GM19351 (cell line): ENCODE measurements around the gene FAM72B.
A peak's percentile ranks its signal among the peaks of the same experiment; 100 is the strongest.
"Not testable (repeated sequence)": the region's sequence is repeated elsewhere in the genome, so short reads cannot be mapped to it uniquely, and the experiment has no call there.

Experiments used
- ATAC-seq: cut with Tn5 transposase; IDR thresholded peaks from one replicate; pipeline ENCODE4 v1.9.1; 2021; ENCODE audit warnings: mild to moderate bottlenecking, moderate library complexity; ENCODE audit not compliant: unreplicated experiment

FAM72B gene

GRCh38 chr1:121200985-121201981 lies 17.1 kb upstream of the FAM72B start:
- not testable (repeated sequence) for ATAC-seq

GRCh38 chr1:121200232-121200631 lies 16.1 kb upstream of the FAM72B start:
- ATAC-seq, result not testable (repeated sequence)

DNA sequence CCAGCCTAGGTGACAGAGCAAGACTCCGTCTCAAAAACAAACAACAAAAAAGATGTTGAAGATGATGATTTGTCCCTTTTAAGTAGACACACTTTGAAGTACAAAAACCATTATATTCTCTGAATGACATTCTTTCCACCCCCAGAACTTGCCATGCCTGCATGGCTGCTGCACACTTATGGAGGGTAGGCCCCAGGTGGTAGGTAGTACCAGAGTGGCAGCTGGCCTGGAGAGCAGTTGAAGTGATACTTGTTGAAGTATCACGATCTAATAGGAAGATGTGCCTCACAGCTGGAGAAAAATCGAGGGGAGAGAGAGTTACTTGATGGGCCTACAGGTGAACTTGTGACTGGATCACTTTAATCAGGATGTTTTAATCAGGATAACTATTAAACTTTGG lies 15.6 kb upstream of the FAM72B start:
- ATAC-seq, result not testable (repeated sequence)

DNA sequence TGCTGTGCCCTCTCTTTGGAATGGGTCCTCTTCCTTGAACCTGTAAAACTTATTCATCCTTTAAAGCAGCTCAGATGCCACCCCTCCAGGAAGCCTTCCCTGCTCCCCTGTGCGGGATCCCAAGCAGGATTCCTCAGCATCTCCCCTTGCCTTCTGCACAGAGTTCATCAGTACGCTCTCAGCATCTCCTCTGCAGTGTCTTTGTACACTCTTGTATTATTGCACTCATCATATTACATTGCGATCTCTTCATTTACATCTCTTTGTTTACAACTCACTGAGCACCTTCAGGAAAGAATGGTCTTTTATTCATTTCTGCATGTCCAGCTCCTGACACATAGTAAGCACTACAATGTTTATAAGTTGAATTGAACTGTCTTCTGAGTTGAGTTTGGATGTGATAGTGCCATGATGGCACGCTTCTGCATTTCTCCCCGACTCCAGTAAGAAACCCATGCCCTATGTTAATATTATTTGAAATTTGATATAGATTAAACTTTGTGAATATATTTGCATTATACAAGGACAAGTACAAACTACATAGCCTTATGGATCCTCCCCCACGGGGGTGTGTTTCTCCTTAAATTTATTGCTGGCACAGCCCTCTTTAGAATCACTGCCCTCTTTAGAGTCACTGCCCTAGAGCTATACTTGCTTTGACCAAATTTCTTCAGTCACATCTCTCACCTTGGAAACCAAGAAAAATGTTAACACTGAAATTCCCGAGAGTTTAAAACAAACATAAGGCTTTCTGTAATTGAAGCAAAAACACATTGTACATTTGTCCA lies 13.1 kb upstream of the FAM72B start:
- ATAC-seq, result not testable (repeated sequence)

DNA sequence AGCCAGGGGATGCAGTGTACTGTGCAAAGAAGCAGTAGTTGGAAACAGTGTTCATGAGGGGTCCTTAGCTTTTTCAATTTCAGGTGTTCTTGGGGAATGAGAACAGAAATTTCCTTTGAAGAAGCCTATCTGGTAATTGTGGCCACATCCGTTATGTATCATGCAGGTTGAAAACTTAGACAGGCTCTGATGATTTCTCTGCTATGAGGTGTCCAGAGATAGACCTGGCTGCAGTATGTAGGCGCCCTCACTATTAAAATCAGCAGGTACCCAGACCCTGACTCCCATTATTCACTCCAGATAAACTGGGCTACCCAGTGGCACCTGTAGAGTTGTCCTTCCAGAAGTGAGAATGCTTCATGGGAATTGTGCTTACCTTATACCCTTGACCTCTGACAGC lies 8.4 kb upstream of the FAM72B start:
- ATAC-seq, result peak; percentile 48

DNA sequence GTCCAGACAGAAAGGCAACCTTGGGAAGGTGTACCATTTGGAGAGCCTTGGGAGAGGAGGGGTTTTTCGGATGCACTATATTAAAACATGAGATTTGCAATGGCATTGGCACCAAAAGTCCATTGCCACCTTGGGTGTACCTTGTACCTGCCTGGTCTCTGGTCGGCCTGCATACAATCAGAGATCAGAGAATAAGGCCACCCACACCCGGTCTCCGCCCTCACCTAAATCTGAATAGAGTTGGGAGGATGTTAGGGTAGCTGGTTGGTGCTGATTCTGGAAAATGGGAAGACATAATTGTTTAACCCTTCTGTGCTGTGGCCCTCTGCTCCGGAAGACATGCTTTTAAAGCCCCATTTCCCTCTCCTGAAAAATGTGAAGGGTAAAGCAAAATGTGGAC lies 3.8 kb upstream of the FAM72B start:
- not testable (repeated sequence) for ATAC-seq

DNA sequence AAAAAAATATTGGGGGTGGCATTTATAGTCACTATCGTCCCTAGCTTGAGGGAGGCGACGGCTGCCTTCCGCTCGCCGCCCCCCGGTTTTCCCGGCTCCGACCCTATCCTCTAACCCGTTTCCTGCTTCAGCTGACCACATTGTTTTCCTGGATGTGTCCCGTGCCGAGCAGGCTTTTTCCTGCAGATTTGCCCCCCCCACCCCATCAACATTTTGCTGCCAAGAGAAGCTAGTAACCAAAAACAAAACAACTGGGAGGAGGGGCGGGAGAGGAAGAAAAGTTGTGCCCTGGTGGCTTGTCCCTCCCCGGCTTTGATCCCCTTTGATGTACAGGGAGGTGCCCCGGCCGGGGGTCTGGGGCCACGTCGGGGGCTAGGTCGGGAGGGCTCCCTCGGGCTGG lies 2.1 kb upstream of the FAM72B start:
- not testable (repeated sequence) for ATAC-seq

DNA sequence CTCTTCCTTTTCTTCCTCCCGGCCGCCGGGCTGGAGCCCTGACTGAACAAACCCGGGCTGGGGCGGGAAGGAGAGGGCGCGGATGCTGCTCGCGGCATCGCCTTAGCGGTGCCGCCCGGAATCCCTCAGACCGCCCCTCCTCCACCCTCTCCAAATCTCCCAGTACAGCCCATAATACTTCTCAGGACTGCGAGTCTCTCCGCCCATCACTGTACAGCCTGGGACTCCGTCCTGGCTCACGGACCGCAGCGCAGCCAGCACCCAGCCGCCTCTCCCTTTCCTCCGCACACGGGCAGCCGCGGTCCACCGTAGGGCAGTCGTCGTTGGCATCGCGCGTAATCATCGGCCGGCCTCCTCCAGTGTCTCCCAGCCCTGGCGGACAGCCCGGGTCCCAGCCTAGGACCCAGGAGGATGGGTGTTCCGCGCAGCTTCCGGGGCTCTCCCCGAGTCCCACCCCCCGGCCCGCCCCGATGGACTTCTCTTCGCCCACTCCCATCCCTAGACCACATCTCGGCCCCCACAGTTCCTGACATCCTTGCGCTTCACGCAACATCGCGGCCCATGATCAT lies 1.1 kb upstream of the FAM72B start:
- not testable (repeated sequence) for ATAC-seq

- not testable (repeated sequence) for ATAC-seq
Observed at GRCh38 chr1:121183867-121184266, 273 bp downstream of the FAM72B start.

GRCh38 chr1:121178197-121178596 lies 5.9 kb downstream of the FAM72B start:
- ATAC-seq, result not testable (repeated sequence)

GRCh38 chr1:121176649-121177048 lies 7.5 kb downstream of the FAM72B start:
- not testable (repeated sequence) for ATAC-seq

DNA sequence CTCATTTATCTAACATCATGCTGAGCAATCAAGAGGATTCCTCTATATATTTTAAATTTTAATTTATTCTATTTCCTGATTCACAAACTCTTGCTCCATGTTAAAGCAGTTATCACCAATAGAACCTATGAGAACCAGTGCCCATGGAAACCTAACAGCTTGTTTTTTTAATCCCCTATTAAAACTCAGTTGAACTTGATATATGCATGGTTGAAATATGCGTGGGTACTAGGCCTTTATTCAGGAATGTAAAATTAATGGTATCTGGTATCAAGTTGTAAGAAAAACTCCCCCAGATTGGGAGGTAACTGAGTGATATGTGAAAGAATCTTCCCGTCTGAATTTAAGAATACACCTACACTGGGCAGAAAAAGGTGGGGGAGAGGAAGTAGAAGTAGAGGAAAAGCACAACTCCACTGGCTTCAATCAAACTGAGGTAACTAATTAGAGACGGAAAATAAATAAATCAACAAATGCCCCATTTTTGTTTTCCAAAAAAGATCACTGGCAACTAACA lies 15.9 kb downstream of the FAM72B start:
- ATAC-seq, result not testable (repeated sequence)

DNA sequence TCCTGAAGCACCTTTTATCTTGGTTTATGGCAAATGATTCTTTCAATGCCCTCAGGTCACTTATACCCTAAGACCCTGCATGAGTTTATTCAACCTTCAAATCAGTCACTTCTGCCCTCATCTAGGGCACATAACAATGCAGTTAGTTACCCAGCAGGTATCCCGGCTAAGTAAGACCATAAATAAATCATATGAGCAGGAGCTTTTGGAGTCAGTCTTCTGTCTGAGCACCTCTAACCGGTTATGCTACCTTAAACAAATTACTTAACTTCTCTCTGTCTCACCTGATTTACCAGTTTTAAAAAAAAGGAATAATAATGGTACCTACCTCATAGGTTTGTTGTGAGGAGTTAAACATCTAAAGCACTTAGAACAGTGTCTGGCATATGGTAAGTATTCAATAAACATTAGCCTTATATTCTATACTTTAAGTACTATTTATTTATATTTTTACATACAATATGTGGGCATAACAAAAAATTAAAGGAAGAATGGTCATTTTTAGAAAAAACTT lies 16.9 kb downstream of the FAM72B start:
- ATAC-seq, result not testable (repeated sequence)

DNA sequence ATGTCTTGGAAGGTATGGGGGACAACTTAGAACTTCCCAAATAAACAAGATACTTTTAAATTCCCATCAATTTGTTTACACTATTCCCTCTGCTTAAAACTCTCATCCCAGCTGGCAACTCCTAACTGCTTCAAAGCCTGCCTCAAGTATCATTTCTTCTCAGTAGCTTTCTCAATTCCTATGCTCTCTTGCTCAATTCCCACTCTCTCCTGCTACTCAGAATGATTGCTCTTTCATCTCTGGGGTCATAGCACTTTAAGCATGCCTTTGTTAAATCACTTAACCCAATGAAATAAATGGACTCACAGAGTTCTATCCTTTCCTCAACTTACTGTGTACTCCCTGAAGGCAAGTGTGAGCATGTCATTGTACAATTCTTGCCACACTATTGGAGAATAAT lies 18.8 kb downstream of the FAM72B start:
- not testable (repeated sequence) for ATAC-seq

- not testable (repeated sequence) for ATAC-seq
Observed at GRCh38 chr1:121163850-121164757, 20.0 kb downstream of the FAM72B start.

DNA sequence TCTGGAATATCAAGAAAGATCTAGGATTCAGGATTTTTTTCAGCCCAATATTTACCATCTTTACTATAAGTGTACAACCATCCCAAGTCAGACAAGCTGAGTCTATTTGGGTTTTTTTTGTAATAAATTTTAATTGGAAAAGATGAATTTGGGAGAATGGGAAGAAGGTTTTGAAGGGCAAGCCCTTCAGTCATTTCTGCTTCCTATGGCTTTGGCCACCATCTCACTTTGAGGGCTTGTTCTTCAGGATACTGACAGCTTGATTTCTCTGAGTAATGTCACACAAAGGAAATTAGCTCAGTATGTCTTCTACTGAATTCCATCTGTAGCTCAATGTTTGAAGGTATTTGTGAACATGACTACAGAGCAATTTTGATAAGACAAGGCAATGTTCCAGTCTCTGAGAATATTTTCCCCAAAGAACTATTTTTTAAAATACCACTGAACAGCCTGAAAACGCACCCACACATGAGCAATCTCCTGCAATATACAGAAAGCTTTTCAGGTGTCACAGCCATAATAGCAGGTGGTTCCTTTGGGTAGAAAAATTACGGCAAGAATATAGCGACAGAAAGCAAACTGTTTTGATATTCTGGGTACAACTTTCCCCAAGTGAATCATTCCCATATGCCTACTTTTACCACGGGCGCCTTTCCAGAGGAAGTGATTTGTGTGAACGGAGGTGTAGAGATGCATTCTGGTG lies 22.8 kb downstream of the FAM72B start:
- not testable (repeated sequence) for ATAC-seq

- not testable (repeated sequence) for ATAC-seq
Observed at GRCh38 chr1:121160118-121160517, 24.0 kb downstream of the FAM72B start.

DNA sequence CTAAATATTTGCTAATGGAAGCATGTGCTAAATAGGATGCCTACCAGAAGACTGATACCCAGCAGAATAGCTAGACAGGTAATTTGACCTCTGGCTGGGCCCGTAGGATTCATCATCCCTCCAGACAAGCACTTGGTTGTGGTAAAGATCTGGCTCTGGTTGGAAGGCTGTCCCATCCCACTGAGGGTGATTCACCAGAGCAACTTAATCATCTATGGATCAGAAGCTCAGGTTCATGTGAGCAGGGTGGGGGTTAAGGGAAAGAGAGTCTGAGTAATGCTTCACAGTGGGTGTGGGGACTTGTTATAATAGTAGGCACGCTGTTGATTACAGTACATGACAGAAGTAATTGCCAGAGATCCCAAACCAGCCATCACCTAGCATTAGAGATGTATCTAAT lies 26.5 kb downstream of the FAM72B start:
- ATAC-seq, result not testable (repeated sequence)
